ENCODE results near the gene XRCC3. TPM values are rescaled to one million over a fixed set of nuclear protein-coding genes. Genes with fewer than 3 reads are reported as not detected.
A peak's percentile ranks its signal among the peaks of the same experiment; 100 is the strongest.

Gene XRCC3
- total and polyA plus RNA-seq, 9 donors, result 6.9 to 14.2 (median 10.6) TPM

- H3K4me3 ChIP-seq (ENCODE audit: low read length), result no peak overlapping the region
- no peaks in the 10 kb centered on the region for H3K9me3 ChIP-seq (replicated peaks; ENCODE audit: control insufficient read depth, low read depth, low read length)
- DNase-seq, result no peak
- H3K4me1 ChIP-seq (ENCODE audit: control insufficient read depth, insufficient read depth, low read length), result no peaks in the 10 kb centered on the region
- no CpG with 5 or more reads among the region's 2 CpGs for WGBS (ENCODE audit: insufficient coverage)
- H3K27me3 ChIP-seq (ENCODE audit: control insufficient read depth, insufficient read depth, low read length), result no peaks in the 10 kb centered on the region
- H3K36me3 ChIP-seq (ENCODE audit: control insufficient read depth, insufficient read depth, low read length), result peaks cover 78% of the 10 kb centered on the region
- H3K27ac ChIP-seq (ENCODE audit: low read length), result no peak overlapping the region
Measured at GRCh38 chr14:103669370-103669769, 45.9 kb downstream of the XRCC3 start.

- Histone ChIP-seq H3K9me3 (replicated peaks; ENCODE audit: control insufficient read depth, low read depth, low read length) (no peaks in the 10 kb centered on the region), H3K27ac (ENCODE audit: low read length) (no peak overlapping the region), H3K4me3 (ENCODE audit: low read length) (no peak overlapping the region), H3K36me3 (ENCODE audit: control insufficient read depth, insufficient read depth, low read length) (peaks cover 75% of the 10 kb centered on the region), H3K27me3 (ENCODE audit: control insufficient read depth, insufficient read depth, low read length) (no peaks in the 10 kb centered on the region), H3K4me1 (ENCODE audit: control insufficient read depth, insufficient read depth, low read length) (no peaks in the 10 kb centered on the region)
- WGBS (ENCODE audit: insufficient coverage), result 100% methylated on average over 1 of the region's 3 CpGs
- no peak for DNase-seq
Measured at GRCh38 chr14:103668117-103668516, 47.1 kb downstream of the XRCC3 start.

- no peak overlapping the region for H3K4me3 ChIP-seq (ENCODE audit: low read length)
- H3K9me3 ChIP-seq (replicated peaks; ENCODE audit: control insufficient read depth, low read depth, low read length), result no peaks in the 10 kb centered on the region
- no peaks in the 10 kb centered on the region for H3K4me1 ChIP-seq (ENCODE audit: control insufficient read depth, insufficient read depth, low read length)
- H3K36me3 ChIP-seq (ENCODE audit: control insufficient read depth, insufficient read depth, low read length), result peaks cover 75% of the 10 kb centered on the region
- no peak for DNase-seq
- no peak overlapping the region for H3K27ac ChIP-seq (ENCODE audit: low read length)
- WGBS (ENCODE audit: insufficient coverage), result no CpG with 5 or more reads among the region's 4 CpGs
- H3K27me3 ChIP-seq (ENCODE audit: control insufficient read depth, insufficient read depth, low read length), result no peaks in the 10 kb centered on the region
Measured at GRCh38 chr14:103667671-103668070, 47.6 kb downstream of the XRCC3 start.

GRCh38 chr14:103663506-103663905 lies 51.7 kb downstream of the XRCC3 start:
- Histone ChIP-seq H3K4me3 (ENCODE audit: low read length) (no peak overlapping the region), H3K4me1 (ENCODE audit: control insufficient read depth, insufficient read depth, low read length) (no peaks in the 10 kb centered on the region), H3K27me3 (ENCODE audit: control insufficient read depth, insufficient read depth, low read length) (no peaks in the 10 kb centered on the region), H3K36me3 (ENCODE audit: control insufficient read depth, insufficient read depth, low read length) (peaks cover 76% of the 10 kb centered on the region), H3K27ac (ENCODE audit: low read length) (no peak overlapping the region), H3K9me3 (replicated peaks; ENCODE audit: control insufficient read depth, low read depth, low read length) (no peaks in the 10 kb centered on the region)
- 94% methylated on average over 9 of the region's 13 CpGs for WGBS (ENCODE audit: insufficient coverage)
- DNase-seq, result no peak

- H3K9me3 ChIP-seq (replicated peaks; ENCODE audit: control insufficient read depth, low read depth, low read length), result no peaks in the 10 kb centered on the region
- H3K36me3 ChIP-seq (ENCODE audit: control insufficient read depth, insufficient read depth, low read length), result peaks cover 73% of the 10 kb centered on the region
- DNase-seq, result no peak
- H3K4me1 ChIP-seq (ENCODE audit: control insufficient read depth, insufficient read depth, low read length), result no peaks in the 10 kb centered on the region
- H3K27me3 ChIP-seq (ENCODE audit: control insufficient read depth, insufficient read depth, low read length), result no peaks in the 10 kb centered on the region
- no peak overlapping the region for H3K4me3 ChIP-seq (ENCODE audit: low read length)
- 98% methylated on average over 14 of the region's 17 CpGs for WGBS (ENCODE audit: insufficient coverage)
- no peak overlapping the region for H3K27ac ChIP-seq (ENCODE audit: low read length)
Measured at GRCh38 chr14:103662591-103662990, 52.7 kb downstream of the XRCC3 start.

GRCh38 chr14:103662029-103662428 lies 53.2 kb downstream of the XRCC3 start:
- 90% methylated on average over 8 of the region's 10 CpGs for WGBS (ENCODE audit: insufficient coverage)
- H3K4me3 ChIP-seq (ENCODE audit: low read length), result no peak overlapping the region
- no peak overlapping the region for H3K27ac ChIP-seq (ENCODE audit: low read length)
- DNase-seq, result no peak
- peaks cover 73% of the 10 kb centered on the region for H3K36me3 ChIP-seq (ENCODE audit: control insufficient read depth, insufficient read depth, low read length)
- H3K9me3 ChIP-seq (replicated peaks; ENCODE audit: control insufficient read depth, low read depth, low read length), result no peaks in the 10 kb centered on the region
- H3K27me3 ChIP-seq (ENCODE audit: control insufficient read depth, insufficient read depth, low read length), result no peaks in the 10 kb centered on the region
- H3K4me1 ChIP-seq (ENCODE audit: control insufficient read depth, insufficient read depth, low read length), result no peaks in the 10 kb centered on the region

- Histone ChIP-seq H3K36me3 (ENCODE audit: control insufficient read depth, insufficient read depth, low read length) (peaks cover 83% of the 10 kb centered on the region), H3K27me3 (ENCODE audit: control insufficient read depth, insufficient read depth, low read length) (no peaks in the 10 kb centered on the region)
- WGBS (ENCODE audit: insufficient coverage), result 81% methylated on average over 3 of the region's 7 CpGs
Measured at GRCh38 chr14:103659631-103660030, 55.6 kb downstream of the XRCC3 start.

GRCh38 chr14:103657471-103657870 lies 57.8 kb downstream of the XRCC3 start:
- Histone ChIP-seq H3K27ac (ENCODE audit: low read length) (no peak overlapping the region), H3K27me3 (ENCODE audit: control insufficient read depth, insufficient read depth, low read length) (no peaks in the 10 kb centered on the region), H3K4me3 (ENCODE audit: low read length) (no peak overlapping the region), H3K4me1 (ENCODE audit: control insufficient read depth, insufficient read depth, low read length) (no peaks in the 10 kb centered on the region), H3K36me3 (ENCODE audit: control insufficient read depth, insufficient read depth, low read length) (peaks cover 70% of the 10 kb centered on the region), H3K9me3 (replicated peaks; ENCODE audit: control insufficient read depth, low read depth, low read length) (no peaks in the 10 kb centered on the region)
- 85% methylated on average over 12 of the region's 13 CpGs for WGBS (ENCODE audit: insufficient coverage)
- DNase-seq, result no peak

More at GRCh38 chr14:103659631-103660030, 55.6 kb downstream of the XRCC3 start:
- Histone ChIP-seq H3K4me3 (ENCODE audit: low read length) (no peak overlapping the region), H3K4me1 (ENCODE audit: control insufficient read depth, insufficient read depth, low read length) (no peaks in the 10 kb centered on the region), H3K27ac (ENCODE audit: low read length) (no peak overlapping the region), H3K9me3 (replicated peaks; ENCODE audit: control insufficient read depth, low read depth, low read length) (no peaks in the 10 kb centered on the region)
- DNase-seq, result no peak

GRCh38 chr14:103656756-103657133 lies 58.5 kb downstream of the XRCC3 start:
- no peak overlapping the region for H3K27ac ChIP-seq (ENCODE audit: low read length)
- peaks cover 63% of the 10 kb centered on the region for H3K36me3 ChIP-seq (ENCODE audit: control insufficient read depth, insufficient read depth, low read length)
- no CpG with 5 or more reads among the region's 1 CpG for WGBS (ENCODE audit: insufficient coverage)
- no peaks in the 10 kb centered on the region for H3K9me3 ChIP-seq (replicated peaks; ENCODE audit: control insufficient read depth, low read depth, low read length)
- no peak overlapping the region for H3K4me3 ChIP-seq (ENCODE audit: low read length)
- peaks cover under 1% of the 10 kb centered on the region for H3K4me1 ChIP-seq (ENCODE audit: control insufficient read depth, insufficient read depth, low read length)
- no peak for DNase-seq
- H3K27me3 ChIP-seq (ENCODE audit: control insufficient read depth, insufficient read depth, low read length), result no peaks in the 10 kb centered on the region

GRCh38 chr14:103656031-103656755 lies 59.1 kb downstream of the XRCC3 start:
- 89% methylated on average over 2 of the region's 4 CpGs for WGBS (ENCODE audit: insufficient coverage)
- Histone ChIP-seq H3K4me3 (ENCODE audit: low read length) (no peak overlapping the region), H3K36me3 (ENCODE audit: control insufficient read depth, insufficient read depth, low read length) (peaks cover 58% of the 10 kb centered on the region), H3K27me3 (ENCODE audit: control insufficient read depth, insufficient read depth, low read length) (no peaks in the 10 kb centered on the region), H3K9me3 (replicated peaks; ENCODE audit: control insufficient read depth, low read depth, low read length) (no peaks in the 10 kb centered on the region), H3K4me1 (ENCODE audit: control insufficient read depth, insufficient read depth, low read length) (peaks cover 3% of the 10 kb centered on the region), H3K27ac (ENCODE audit: low read length) (no peak overlapping the region)
- DNase-seq, result peak; percentile 14

- Histone ChIP-seq H3K9me3 (replicated peaks; ENCODE audit: control insufficient read depth, low read depth, low read length) (no peaks in the 10 kb centered on the region), H3K27me3 (ENCODE audit: control insufficient read depth, insufficient read depth, low read length) (no peaks in the 10 kb centered on the region), H3K27ac (ENCODE audit: low read length) (no peak overlapping the region), H3K4me1 (ENCODE audit: control insufficient read depth, insufficient read depth, low read length) (peaks cover 3% of the 10 kb centered on the region), H3K36me3 (ENCODE audit: control insufficient read depth, insufficient read depth, low read length) (peaks cover 44% of the 10 kb centered on the region), H3K4me3 (ENCODE audit: low read length) (no peak overlapping the region)
- 91% methylated on average over 6 of the region's 6 CpGs for WGBS (ENCODE audit: insufficient coverage)
- DNase-seq, result no peak
Measured at GRCh38 chr14:103654619-103655018, 60.6 kb downstream of the XRCC3 start.

Data from muscle of leg (tissue), 11 donors.